ENCODE data around the gene RPL36A.
A peak's percentile ranks its signal among the peaks of the same experiment; 100 is the strongest.

RPL36A gene

GRCh38 chrX:101416691-101417090, 25.9 kb downstream of the RPL36A start:
- Histone ChIP-seq H3K36me3 (ENCODE audit: control insufficient read depth, insufficient read depth, low read length) (peaks cover 2% of the 10 kb centered on the region), H3K9me3 (ENCODE audit: control insufficient read depth, insufficient read depth, low read length) (no peaks in the 10 kb centered on the region), H3K9ac (ENCODE audit: low read depth, low read length) (no peak overlapping the region), H3K4me1 (ENCODE audit: control insufficient read depth, insufficient read depth, low read length) (peaks cover 3% of the 10 kb centered on the region), H3K27me3 (ENCODE audit: control insufficient read depth, insufficient read depth, low read length) (no peaks in the 10 kb centered on the region), H3K4me3 (ENCODE audit: low read depth, low read length) (no peak overlapping the region)

- Histone ChIP-seq H3K9ac (ENCODE audit: low read depth, low read length) (no peak overlapping the region), H3K4me1 (ENCODE audit: control insufficient read depth, insufficient read depth, low read length) (peaks cover 3% of the 10 kb centered on the region), H3K36me3 (ENCODE audit: control insufficient read depth, insufficient read depth, low read length) (peaks cover 2% of the 10 kb centered on the region), H3K4me3 (ENCODE audit: low read depth, low read length) (no peak overlapping the region), H3K9me3 (ENCODE audit: control insufficient read depth, insufficient read depth, low read length) (no peaks in the 10 kb centered on the region), H3K27me3 (ENCODE audit: control insufficient read depth, insufficient read depth, low read length) (no peaks in the 10 kb centered on the region)
Observed at GRCh38 chrX:101417190-101417589, 26.4 kb downstream of the RPL36A start.

- Histone ChIP-seq H3K4me3 (ENCODE audit: low read depth, low read length) (peak overlapping the region; percentile 60), H3K9me3 (ENCODE audit: control insufficient read depth, insufficient read depth, low read length) (no peaks in the 10 kb centered on the region), H3K9ac (ENCODE audit: low read depth, low read length) (peak overlapping the region; percentile 88), H3K4me1 (ENCODE audit: control insufficient read depth, insufficient read depth, low read length) (peaks cover 3% of the 10 kb centered on the region), H3K27me3 (ENCODE audit: control insufficient read depth, insufficient read depth, low read length) (no peaks in the 10 kb centered on the region), H3K36me3 (ENCODE audit: control insufficient read depth, insufficient read depth, low read length) (no peaks in the 10 kb centered on the region)
Observed at GRCh38 chrX:101417981-101418841, 27.4 kb downstream of the RPL36A start.

- no peak overlapping the region for H3K4me3 ChIP-seq (ENCODE audit: low read depth, low read length)
- H3K4me1 ChIP-seq (ENCODE audit: control insufficient read depth, insufficient read depth, low read length) = peaks cover 3% of the 10 kb centered on the region
- no peaks in the 10 kb centered on the region for H3K9me3 ChIP-seq (ENCODE audit: control insufficient read depth, insufficient read depth, low read length)
- H3K36me3 ChIP-seq (ENCODE audit: control insufficient read depth, insufficient read depth, low read length) = no peaks in the 10 kb centered on the region
- no peak overlapping the region for H3K9ac ChIP-seq (ENCODE audit: low read depth, low read length)
- H3K27me3 ChIP-seq (ENCODE audit: control insufficient read depth, insufficient read depth, low read length) = no peaks in the 10 kb centered on the region
Observed at GRCh38 chrX:101419489-101419888, 28.7 kb downstream of the RPL36A start.

- Histone ChIP-seq H3K9me3 (ENCODE audit: control insufficient read depth, insufficient read depth, low read length) (peaks cover 7% of the 10 kb centered on the region), H3K9ac (ENCODE audit: low read depth, low read length) (no peak overlapping the region), H3K4me3 (ENCODE audit: low read depth, low read length) (no peak overlapping the region), H3K36me3 (ENCODE audit: control insufficient read depth, insufficient read depth, low read length) (peaks cover 2% of the 10 kb centered on the region), H3K4me1 (ENCODE audit: control insufficient read depth, insufficient read depth, low read length) (no peaks in the 10 kb centered on the region), H3K27me3 (ENCODE audit: control insufficient read depth, insufficient read depth, low read length) (no peaks in the 10 kb centered on the region)
Observed at GRCh38 chrX:101427954-101428353, 37.1 kb downstream of the RPL36A start.

GRCh38 chrX:101429934-101430333, 39.1 kb downstream of the RPL36A start:
- Histone ChIP-seq H3K4me3 (ENCODE audit: low read depth, low read length) (no peak overlapping the region), H3K27me3 (ENCODE audit: control insufficient read depth, insufficient read depth, low read length) (no peaks in the 10 kb centered on the region), H3K9ac (ENCODE audit: low read depth, low read length) (no peak overlapping the region), H3K9me3 (ENCODE audit: control insufficient read depth, insufficient read depth, low read length) (peaks cover 7% of the 10 kb centered on the region), H3K4me1 (ENCODE audit: control insufficient read depth, insufficient read depth, low read length) (no peaks in the 10 kb centered on the region), H3K36me3 (ENCODE audit: control insufficient read depth, insufficient read depth, low read length) (peaks cover 2% of the 10 kb centered on the region)

GRCh38 chrX:101430457-101431078, 39.8 kb downstream of the RPL36A start:
- peaks cover 7% of the 10 kb centered on the region for H3K9me3 ChIP-seq (ENCODE audit: control insufficient read depth, insufficient read depth, low read length)
- no peaks in the 10 kb centered on the region for H3K4me1 ChIP-seq (ENCODE audit: control insufficient read depth, insufficient read depth, low read length)
- no peaks in the 10 kb centered on the region for H3K27me3 ChIP-seq (ENCODE audit: control insufficient read depth, insufficient read depth, low read length)
- H3K36me3 ChIP-seq (ENCODE audit: control insufficient read depth, insufficient read depth, low read length) = peaks cover 2% of the 10 kb centered on the region
- no peak overlapping the region for H3K4me3 ChIP-seq (ENCODE audit: low read depth, low read length)
- H3K9ac ChIP-seq (ENCODE audit: low read depth, low read length) = no peak overlapping the region

GRCh38 chrX:101442085-101442484, 51.3 kb downstream of the RPL36A start:
- Histone ChIP-seq H3K36me3 (ENCODE audit: control insufficient read depth, insufficient read depth, low read length) (peaks cover 10% of the 10 kb centered on the region), H3K9ac (ENCODE audit: low read depth, low read length) (no peak overlapping the region), H3K4me3 (ENCODE audit: low read depth, low read length) (no peak overlapping the region), H3K4me1 (ENCODE audit: control insufficient read depth, insufficient read depth, low read length) (no peaks in the 10 kb centered on the region), H3K9me3 (ENCODE audit: control insufficient read depth, insufficient read depth, low read length) (peaks cover 9% of the 10 kb centered on the region), H3K27me3 (ENCODE audit: control insufficient read depth, insufficient read depth, low read length) (no peaks in the 10 kb centered on the region)
